ENCODE results near the gene RAP1B.

The RAP1B gene

DNA sequence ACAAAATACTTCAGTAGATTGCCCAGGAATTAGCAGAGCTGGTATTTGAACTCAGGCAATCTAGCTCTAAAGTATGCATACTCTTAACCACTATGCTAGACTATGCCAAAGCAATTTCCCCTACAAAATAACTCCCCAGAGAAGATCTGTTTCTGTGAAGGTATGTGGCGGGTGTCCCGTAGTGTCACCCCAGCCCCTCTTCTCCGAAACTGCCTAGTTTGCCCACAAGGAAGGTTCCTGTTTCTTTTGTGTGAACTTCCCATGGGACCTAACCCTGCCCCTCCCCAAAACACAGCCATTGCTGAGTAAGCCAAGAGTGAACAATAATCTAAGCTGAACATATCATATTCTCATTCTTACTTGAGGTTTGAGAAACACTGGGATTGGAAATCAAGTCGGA lies 15.5 kb upstream of the RAP1B start:
- POLR2A ChIA-PET: no interaction called here
- TF ChIP-seq HDGF (IDR thresholded peaks at IDR 0.05; ENCODE audit: borderline replicate concordance) (no peak), ARNT (IDR thresholded peaks at IDR 0.05) (no peak), FOXM1 (IDR thresholded peaks at IDR 0.05; ENCODE audit: borderline replicate concordance) (no peak), SUZ12 (IDR thresholded peaks at IDR 0.05) (no peak), ELF4 (IDR thresholded peaks at IDR 0.05) (no peak), ZNF384 (IDR thresholded peaks at IDR 0.05) (no peak), TARDBP (IDR thresholded peaks at IDR 0.05) (no peak), BHLHE40 (IDR thresholded peaks at IDR 0.05; ENCODE audit: borderline replicate concordance) (no peak), SP1 (IDR thresholded peaks at IDR 0.05) (no peak), L3MBTL2 (conservative IDR thresholded peaks at IDR 0.05) (no peak), FOXA1 (IDR thresholded peaks at IDR 0.05) (no peak), FOXK2 (IDR thresholded peaks at IDR 0.05) (no peak), NFRKB (IDR thresholded peaks at IDR 0.05) (no peak), LEF1 (IDR thresholded peaks at IDR 0.05; ENCODE audit: borderline replicate concordance) (no peak)
- TF ChIP-seq, protein P1, sequence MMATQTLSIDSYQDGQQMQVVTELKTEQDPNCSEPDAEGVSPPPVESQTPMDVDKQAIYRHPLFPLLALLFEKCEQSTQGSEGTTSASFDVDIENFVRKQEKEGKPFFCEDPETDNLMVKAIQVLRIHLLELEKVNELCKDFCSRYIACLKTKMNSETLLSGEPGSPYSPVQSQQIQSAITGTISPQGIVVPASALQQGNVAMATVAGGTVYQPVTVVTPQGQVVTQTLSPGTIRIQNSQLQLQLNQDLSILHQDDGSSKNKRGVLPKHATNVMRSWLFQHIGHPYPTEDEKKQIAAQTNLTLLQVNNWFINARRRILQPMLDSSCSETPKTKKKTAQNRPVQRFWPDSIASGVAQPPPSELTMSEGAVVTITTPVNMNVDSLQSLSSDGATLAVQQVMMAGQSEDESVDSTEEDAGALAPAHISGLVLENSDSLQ (IDR thresholded peaks at IDR 0.05): no peak
- DNase-seq (ENCODE audit: extremely low spot score): no peak
- CTCF ChIA-PET: no interaction called here

DNA sequence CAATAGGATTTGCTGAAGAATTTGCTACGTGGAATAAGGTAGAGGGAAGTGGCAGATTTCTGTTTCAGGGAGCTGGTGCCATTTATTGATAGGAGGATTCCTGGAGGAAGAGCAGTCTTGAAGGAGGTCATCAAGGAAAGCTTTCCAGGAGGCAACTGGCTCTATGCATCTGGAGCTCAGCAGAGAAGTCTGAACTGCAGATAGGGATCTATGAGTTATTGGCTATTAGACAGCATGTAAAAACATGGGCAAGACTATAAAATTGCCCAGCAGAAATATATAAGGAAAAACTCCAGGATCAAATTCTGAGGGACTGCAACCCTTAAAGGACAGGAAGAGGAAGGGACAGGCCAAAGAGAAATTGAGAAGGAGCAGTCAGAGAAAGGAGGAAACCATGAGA lies 8.9 kb upstream of the RAP1B start:
- TF ChIP-seq LEF1 (IDR thresholded peaks at IDR 0.05; ENCODE audit: borderline replicate concordance) (no peak), ARNT (IDR thresholded peaks at IDR 0.05) (no peak), SUZ12 (IDR thresholded peaks at IDR 0.05) (no peak), BHLHE40 (IDR thresholded peaks at IDR 0.05; ENCODE audit: borderline replicate concordance) (no peak), FOXK2 (IDR thresholded peaks at IDR 0.05) (no peak), TARDBP (IDR thresholded peaks at IDR 0.05) (no peak)
- ChIA-PET POLR2A (no interaction called here), CTCF (no interaction called here)
- no peak for DNase-seq (ENCODE audit: extremely low spot score)

DNA sequence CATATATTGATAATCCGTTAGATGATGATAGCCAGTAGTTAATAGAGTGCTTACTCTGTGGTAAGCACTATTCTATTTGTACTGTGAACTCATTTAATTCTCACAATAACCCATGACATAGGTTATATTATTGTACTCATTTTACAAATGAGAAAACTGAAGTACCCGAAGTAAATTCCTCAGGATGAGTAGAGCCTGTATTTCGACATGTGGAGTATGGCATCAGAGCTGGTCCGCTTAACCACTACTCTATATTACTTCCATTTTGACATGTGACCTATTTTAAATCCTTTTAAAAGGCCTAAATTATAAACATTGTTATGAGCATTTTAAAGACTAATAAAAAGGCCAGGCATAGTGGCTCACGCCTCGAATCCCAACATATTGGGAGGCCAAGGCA lies 8.0 kb upstream of the RAP1B start:
- POLR2A ChIA-PET: no interaction called here

DNA sequence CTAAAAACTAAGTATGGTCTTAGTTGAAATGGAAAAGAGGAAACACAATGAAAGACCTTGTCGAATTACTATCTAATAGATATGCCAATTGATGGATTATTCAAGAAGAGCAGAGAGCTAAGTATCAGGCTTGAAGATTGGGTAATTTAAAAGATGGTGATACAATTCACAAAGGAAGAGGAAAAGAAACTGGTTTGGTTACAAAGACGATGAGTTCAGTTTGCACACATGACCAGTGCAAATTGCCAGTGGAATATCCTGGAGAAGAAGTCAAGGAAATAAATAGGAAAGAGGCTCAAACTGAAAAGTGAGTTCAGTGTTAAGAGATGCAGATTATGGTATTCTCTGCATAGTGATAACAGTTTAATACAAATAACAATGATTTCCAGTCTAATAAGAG lies 2.5 kb upstream of the RAP1B start:
- TF ChIP-seq FOXK2 (IDR thresholded peaks at IDR 0.05): no peak
- ChIA-PET POLR2A (interaction anchor here (0.7 kb wide), 1 partner anchor 181 kb away, joined by 3 read pairs; no protein-coding TSS in a partner anchor), CTCF (no interaction called here)
- DNase-seq (ENCODE audit: extremely low spot score): no peak

More for the DNA sequence above, 8.0 kb upstream of the RAP1B start:
- DNase-seq (ENCODE audit: extremely low spot score): no peak
- CTCF ChIA-PET: no interaction called here
- TF ChIP-seq SP1 (IDR thresholded peaks at IDR 0.05): no peak
- no peak for TF ChIP-seq LEF1 (IDR thresholded peaks at IDR 0.05; ENCODE audit: borderline replicate concordance)
- no peak for TF ChIP-seq FOXA1 (IDR thresholded peaks at IDR 0.05)
- no peak for TF ChIP-seq CTBP1 (IDR thresholded peaks at IDR 0.05; ENCODE audit: borderline replicate concordance)
- no peak for TF ChIP-seq TARDBP (IDR thresholded peaks at IDR 0.05)
- TF ChIP-seq, protein P1 (IDR thresholded peaks at IDR 0.05): no peak
- TF ChIP-seq SUZ12 (IDR thresholded peaks at IDR 0.05): no peak
- no peak for TF ChIP-seq HDGF (IDR thresholded peaks at IDR 0.05; ENCODE audit: borderline replicate concordance)
- no peak for TF ChIP-seq ARNT (IDR thresholded peaks at IDR 0.05)
- no peak for TF ChIP-seq FOXK2 (IDR thresholded peaks at IDR 0.05)
- TF ChIP-seq BHLHE40 (IDR thresholded peaks at IDR 0.05; ENCODE audit: borderline replicate concordance): no peak
- no peak for TF ChIP-seq NFRKB (IDR thresholded peaks at IDR 0.05)
- no peak for TF ChIP-seq ELF4 (IDR thresholded peaks at IDR 0.05)
- no peak for TF ChIP-seq FOXM1 (IDR thresholded peaks at IDR 0.05; ENCODE audit: borderline replicate concordance)
- TF ChIP-seq ZNF384 (IDR thresholded peaks at IDR 0.05): no peak

DNA sequence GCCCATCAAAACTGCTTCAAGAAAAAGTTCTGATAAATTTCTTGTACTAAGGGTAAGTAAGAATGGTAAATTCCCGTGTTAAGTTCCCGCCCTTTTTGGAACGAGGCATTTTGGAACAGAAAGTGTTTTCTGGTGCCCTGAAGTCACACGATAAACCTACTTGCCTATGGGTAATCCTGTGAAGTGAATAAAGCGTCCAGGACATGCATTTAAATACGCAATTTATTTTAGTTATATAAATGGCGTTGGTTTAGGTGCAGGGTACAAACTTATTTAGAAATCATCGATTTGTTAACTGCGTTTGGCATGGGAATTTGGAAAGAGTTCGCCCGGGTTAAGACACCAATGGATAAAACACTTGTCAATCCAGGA lies 715 bp upstream of the RAP1B start:
- CTCF ChIA-PET: no interaction called here
- DNase-seq (ENCODE audit: extremely low spot score): no peak
- POLR2A ChIA-PET: interaction anchor here (0.7 to 2.0 kb wide), 12 partner anchors 12 to 254 kb away, joined by 3 to 10 read pairs (median 4); partner anchors contain the start of genes NUP107 and SLC35E3
- no peak for TF ChIP-seq FOXM1 (IDR thresholded peaks at IDR 0.05; ENCODE audit: borderline replicate concordance)
- peak; percentile 92 for TF ChIP-seq L3MBTL2 (conservative IDR thresholded peaks at IDR 0.05)

DNA sequence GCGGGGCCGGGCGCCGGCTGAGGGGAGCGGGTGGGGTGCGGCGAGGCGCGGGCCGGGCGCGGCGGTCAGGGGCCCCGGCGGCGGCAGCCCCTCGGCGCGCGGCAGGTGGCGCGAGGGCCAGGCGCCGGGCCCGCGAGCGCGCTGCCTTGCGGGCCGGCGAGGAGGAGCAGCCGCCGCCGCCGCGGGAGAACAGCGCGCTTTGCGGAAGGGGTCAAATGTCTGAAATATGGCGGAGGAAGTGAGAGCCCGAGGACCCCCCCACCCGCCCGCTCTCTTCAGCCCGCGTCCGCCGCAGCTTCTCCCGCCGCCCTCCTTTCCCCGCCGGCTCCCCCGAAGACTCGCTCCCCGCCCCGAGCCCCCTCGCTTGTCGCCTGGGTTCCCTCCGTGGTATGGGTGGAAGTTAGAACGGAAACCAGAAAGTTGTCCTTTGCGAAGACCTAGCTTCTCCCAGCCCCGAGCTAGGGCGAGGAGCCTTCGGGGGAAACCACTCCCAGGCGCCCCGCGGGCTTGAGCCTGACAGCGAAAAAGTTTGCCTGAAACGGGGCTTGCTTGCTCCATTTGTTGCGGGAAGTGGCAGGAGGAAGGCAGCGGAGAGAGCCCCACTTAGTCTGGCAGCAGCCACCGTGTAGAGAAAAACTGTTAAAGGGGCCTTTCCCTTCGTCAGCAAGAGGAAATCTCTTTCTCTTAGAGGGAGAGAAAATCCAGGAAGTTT lies 551 bp downstream of the RAP1B start:
- TF ChIP-seq TARDBP (IDR thresholded peaks at IDR 0.05): no peak
- ChIA-PET CTCF (interaction anchor here (0.7 kb wide), 1 partner anchor 58 kb away, joined by 3 read pairs; no protein-coding TSS in a partner anchor), POLR2A (interaction anchor here (0.6 to 2.0 kb wide), 10 partner anchors 10 to 255 kb away, joined by 3 to 10 read pairs (median 4); partner anchors contain the start of genes NUP107 and SLC35E3)
- DNase-seq (ENCODE audit: extremely low spot score): peak; percentile 48

DNA sequence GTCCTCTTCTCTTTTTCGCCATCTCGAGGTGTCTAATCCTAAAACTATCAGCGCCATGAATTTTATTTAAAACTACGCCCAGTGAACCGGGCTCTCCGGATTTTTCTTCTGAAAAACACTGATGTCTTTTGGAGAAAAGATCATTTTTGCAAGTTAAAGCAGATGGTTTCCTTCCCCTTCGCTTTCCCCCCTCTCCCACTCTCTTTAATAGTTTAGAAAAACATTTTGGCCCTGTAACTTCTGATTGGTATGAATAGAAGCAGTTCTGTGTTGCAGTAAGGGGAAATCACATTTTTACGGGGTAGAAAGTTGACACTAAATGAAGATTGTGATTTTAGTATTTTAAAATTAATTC lies 1.1 kb downstream of the RAP1B start:
- TF ChIP-seq L3MBTL2 (conservative IDR thresholded peaks at IDR 0.05): no peak
- no peak for TF ChIP-seq ARNT (IDR thresholded peaks at IDR 0.05)
- TF ChIP-seq CTBP1 (IDR thresholded peaks at IDR 0.05; ENCODE audit: borderline replicate concordance): no peak
- TF ChIP-seq SP1 (IDR thresholded peaks at IDR 0.05): no peak
- CTCF ChIA-PET: interaction anchor here (0.7 kb wide), 1 partner anchor 59 kb away, joined by 3 read pairs; no protein-coding TSS in a partner anchor
- POLR2A ChIA-PET: no interaction called here
- no peak for DNase-seq (ENCODE audit: extremely low spot score)

DNA sequence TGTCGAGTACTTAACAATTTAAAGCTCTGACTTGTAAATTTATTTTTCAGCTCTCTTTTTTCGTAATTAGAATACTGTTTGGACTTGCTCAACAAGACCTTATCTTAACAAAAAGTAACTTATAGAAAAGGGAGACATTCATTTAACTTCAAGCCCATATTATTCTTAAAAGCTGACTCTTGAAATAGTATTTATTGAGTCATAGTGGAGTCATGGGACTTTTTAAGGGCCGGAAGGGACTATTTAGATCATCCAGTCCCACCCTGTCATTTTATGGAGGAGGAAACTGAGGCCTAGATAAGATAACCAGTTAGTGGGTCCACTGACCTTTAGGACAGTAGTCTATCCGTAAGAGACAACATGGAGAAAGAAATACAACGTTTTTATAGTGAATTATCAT lies 1.5 kb downstream of the RAP1B start:
- CTCF ChIA-PET: no interaction called here
- POLR2A ChIA-PET: interaction anchor here (1.0 kb wide), 1 partner anchor 17 kb away, joined by 6 read pairs; no protein-coding TSS in a partner anchor
- no peak for TF ChIP-seq BHLHE40 (IDR thresholded peaks at IDR 0.05; ENCODE audit: borderline replicate concordance)
- no peak for TF ChIP-seq ZNF384 (IDR thresholded peaks at IDR 0.05)
- no peak for TF ChIP-seq FOXM1 (IDR thresholded peaks at IDR 0.05; ENCODE audit: borderline replicate concordance)
- TF ChIP-seq TARDBP (IDR thresholded peaks at IDR 0.05): no peak
- TF ChIP-seq NFRKB (IDR thresholded peaks at IDR 0.05): no peak
- no peak for TF ChIP-seq LEF1 (IDR thresholded peaks at IDR 0.05; ENCODE audit: borderline replicate concordance)
- no peak for TF ChIP-seq ARNT (IDR thresholded peaks at IDR 0.05)
- no peak for TF ChIP-seq FOXA1 (IDR thresholded peaks at IDR 0.05)
- TF ChIP-seq L3MBTL2 (conservative IDR thresholded peaks at IDR 0.05): no peak
- no peak for DNase-seq (ENCODE audit: extremely low spot score)

All from HEK293T (cell line).